ENCODE results near the gene DGKE. TPM values are rescaled to one million over a fixed set of nuclear protein-coding genes. Genes with fewer than 3 reads are reported as not detected.

The DGKE gene
- total RNA-seq, 2 experiments from 2014 or later: 24.6 to 25.3 TPM

- H3K27me3 Mint-ChIP-seq: no peaks in the 10 kb centered on the region
- CTCF ChIA-PET: interaction anchor here (0.9 to 1.9 kb wide), 2 partner anchors 9 to 11 kb away, joined by 4 to 8 read pairs; no protein-coding TSS in a partner anchor
- peaks cover 79% of the 10 kb centered on the region for H3K36me3 Mint-ChIP-seq (ENCODE audit: low read depth)
- H3K27ac Mint-ChIP-seq: no peak overlapping the region
- POLR2A ChIA-PET: no interaction called here
- DNase-seq: no peak
- H3K9me3 Mint-ChIP-seq: no peaks in the 10 kb centered on the region
- H3K4me3 Mint-ChIP-seq: no peak overlapping the region
- H3K4me1 Mint-ChIP-seq: peaks cover 51% of the 10 kb centered on the region
These were observed 68.4 kb downstream of the DGKE start for GRCh38 chr17:56902348-56902747.

GRCh38 chr17:56903560-56903959 is 69.6 kb downstream of the DGKE start:
- peaks cover 55% of the 10 kb centered on the region for H3K4me1 Mint-ChIP-seq
- no peak overlapping the region for H3K27ac Mint-ChIP-seq
- H3K36me3 Mint-ChIP-seq (ENCODE audit: low read depth): peaks cover 79% of the 10 kb centered on the region
- no peaks in the 10 kb centered on the region for H3K27me3 Mint-ChIP-seq
- no peak for DNase-seq
- POLR2A ChIA-PET: no interaction called here
- CTCF ChIA-PET: interaction anchor here (1.1 kb wide), 1 partner anchor 10 kb away, joined by 3 read pairs; no protein-coding TSS in a partner anchor
- no peak overlapping the region for H3K4me3 Mint-ChIP-seq
- H3K9me3 Mint-ChIP-seq: no peaks in the 10 kb centered on the region

GRCh38 chr17:56908001-56908542 is 74.1 kb downstream of the DGKE start:
- Mint-ChIP-seq H3K9me3 (no peaks in the 10 kb centered on the region), H3K36me3 (ENCODE audit: low read depth) (peaks cover 77% of the 10 kb centered on the region), H3K27ac (peak overlapping the region; percentile 88), H3K4me3 (peak overlapping the region; percentile 57), H3K27me3 (no peaks in the 10 kb centered on the region), H3K4me1 (peaks cover 66% of the 10 kb centered on the region)
- CTCF ChIA-PET: interaction anchor here (0.8 to 2.8 kb wide), 2 partner anchors 9 to 33 kb away, joined by 4 to 10 read pairs; no protein-coding TSS in a partner anchor
- DNase-seq: peak; percentile 64
- POLR2A ChIA-PET: no interaction called here

- Mint-ChIP-seq H3K36me3 (ENCODE audit: low read depth) (peaks cover 62% of the 10 kb centered on the region), H3K9me3 (no peaks in the 10 kb centered on the region), H3K27me3 (no peaks in the 10 kb centered on the region), H3K27ac (peak overlapping the region; percentile 28), H3K4me1 (peaks cover 59% of the 10 kb centered on the region), H3K4me3 (peak overlapping the region; percentile 99)
- no peak for DNase-seq
- POLR2A ChIA-PET: no interaction called here
- CTCF ChIA-PET: interaction anchor here (0.8 to 2.8 kb wide), 7 partner anchors 11 to 76 kb away, joined by 3 to 10 read pairs (median 3); partner anchors contain the start of genes C17orf67, COIL and DGKE
These were observed 76.0 kb downstream of the DGKE start for GRCh38 chr17:56909742-56910508.

- peak overlapping the region; percentile 28 for H3K27ac Mint-ChIP-seq
- peaks cover 60% of the 10 kb centered on the region for H3K36me3 Mint-ChIP-seq (ENCODE audit: low read depth)
- H3K4me3 Mint-ChIP-seq: peak overlapping the region; percentile 99
- POLR2A ChIA-PET: no interaction called here
- peaks cover 66% of the 10 kb centered on the region for H3K4me1 Mint-ChIP-seq
- CTCF ChIA-PET: interaction anchor here (0.7 to 2.8 kb wide), 7 partner anchors 9 to 62 kb away, joined by 3 to 10 read pairs (median 4); partner anchors contain the start of gene COIL
- no peak for DNase-seq
- H3K27me3 Mint-ChIP-seq: no peaks in the 10 kb centered on the region
- H3K9me3 Mint-ChIP-seq: no peaks in the 10 kb centered on the region
These were observed 76.7 kb downstream of the DGKE start for GRCh38 chr17:56910509-56911235.

- H3K36me3 Mint-ChIP-seq (ENCODE audit: low read depth): peaks cover 52% of the 10 kb centered on the region
These were observed 78.4 kb downstream of the DGKE start for GRCh38 chr17:56912105-56912999.

GRCh38 chr17:56913000-56913311 is 79.0 kb downstream of the DGKE start:
- Mint-ChIP-seq H3K27me3 (no peaks in the 10 kb centered on the region), H3K27ac (peak overlapping the region; percentile 98), H3K4me1 (peaks cover 57% of the 10 kb centered on the region), H3K9me3 (peaks cover 12% of the 10 kb centered on the region), H3K4me3 (peak overlapping the region; percentile 99), H3K36me3 (ENCODE audit: low read depth) (peaks cover 51% of the 10 kb centered on the region)
- DNase-seq: no peak
- CTCF ChIA-PET: interaction anchor here (1.1 to 1.3 kb wide), 2 partner anchors 14 to 15 kb away, joined by 3 to 4 read pairs; no protein-coding TSS in a partner anchor
- POLR2A ChIA-PET: interaction anchor here (0.7 to 1.3 kb wide), 2 partner anchors 25 to 67 kb away, joined by 3 read pairs; no protein-coding TSS in a partner anchor

More at GRCh38 chr17:56912105-56912999, 78.4 kb downstream of the DGKE start:
- Mint-ChIP-seq H3K4me3 (peak overlapping the region; percentile 99), H3K4me1 (peaks cover 63% of the 10 kb centered on the region), H3K27ac (peak overlapping the region; percentile 98), H3K9me3 (peaks cover 6% of the 10 kb centered on the region), H3K27me3 (no peaks in the 10 kb centered on the region)
- ChIA-PET CTCF (interaction anchor here (0.6 to 1.6 kb wide), 4 partner anchors 11 to 555 kb away, joined by 3 to 8 read pairs (median 4); no protein-coding TSS in a partner anchor), POLR2A (interaction anchor here (0.6 to 0.7 kb wide), 3 partner anchors 21 to 66 kb away, joined by 3 to 13 read pairs (median 4); no protein-coding TSS in a partner anchor)
- no peak for DNase-seq

GRCh38 chr17:56913353-56913866 is 79.5 kb downstream of the DGKE start:
- DNase-seq: no peak
- POLR2A ChIA-PET: interaction anchor here (1.3 kb wide), 1 partner anchor 25 kb away, joined by 3 read pairs; no protein-coding TSS in a partner anchor
- Mint-ChIP-seq H3K27me3 (no peaks in the 10 kb centered on the region), H3K4me3 (peak overlapping the region; percentile 99), H3K9me3 (peaks cover 14% of the 10 kb centered on the region), H3K4me1 (peaks cover 52% of the 10 kb centered on the region), H3K27ac (peak overlapping the region; percentile 98), H3K36me3 (ENCODE audit: low read depth) (peaks cover 46% of the 10 kb centered on the region)
- CTCF ChIA-PET: interaction anchor here (0.7 to 1.3 kb wide), 5 partner anchors 11 to 43 kb away, joined by 3 to 4 read pairs (median 3); no protein-coding TSS in a partner anchor

GRCh38 chr17:56913867-56914580 is 80.1 kb downstream of the DGKE start, which contains the start of gene TRIM25:
TSS of gene TRIM25 (minus strand) at chr17:56914049. CDS start at chr17:56913988, 61 bp downstream.
- Mint-ChIP-seq H3K27ac (peak within 1 kb of the TSS; percentile 98), H3K27me3 (no peaks in the 10 kb centered on the region), H3K36me3 (ENCODE audit: low read depth) (peaks cover 40% of the 10 kb centered on the region), H3K9me3 (peaks cover 16% of the 10 kb centered on the region), H3K4me3 (peak within 1 kb of the TSS; percentile 99), H3K4me1 (peaks cover 52% of the 10 kb centered on the region)
- peak; percentile 92 for DNase-seq
- POLR2A ChIA-PET: interaction anchor here (0.6 to 1.3 kb wide), 2 partner anchors 24 to 1457 kb away, joined by 3 to 4 read pairs; no protein-coding TSS in a partner anchor
- CTCF ChIA-PET: interaction anchor here (0.6 to 1.3 kb wide), 5 partner anchors 9 to 44 kb away, joined by 3 to 4 read pairs (median 3); no protein-coding TSS in a partner anchor

GRCh38 chr17:56914581-56915273 is 80.8 kb downstream of the DGKE start:
- Mint-ChIP-seq H3K27me3 (no peaks in the 10 kb centered on the region), H3K36me3 (ENCODE audit: low read depth) (peaks cover 37% of the 10 kb centered on the region)

More at GRCh38 chr17:56914581-56915273, 80.8 kb downstream of the DGKE start:
- Mint-ChIP-seq H3K9me3 (peaks cover 19% of the 10 kb centered on the region), H3K4me1 (peaks cover 53% of the 10 kb centered on the region), H3K27ac (peak overlapping the region; percentile 98), H3K4me3 (peak overlapping the region; percentile 99)
- ChIA-PET POLR2A (no interaction called here), CTCF (interaction anchor here (1.0 kb wide), 1 partner anchor 44 kb away, joined by 3 read pairs; no protein-coding TSS in a partner anchor)
- peak; percentile 23 for DNase-seq

Measured in activated CD4-positive, alpha-beta T cell treated with anti-CD3 and anti-CD28 coated beads, Interleukin-2, amount 10 ng/mL, durations not matched to agents 7 days and 5 days (primary cell).